ENCODE measurements around the gene KRTAP27-1.

KRTAP27-1 gene

DNA sequence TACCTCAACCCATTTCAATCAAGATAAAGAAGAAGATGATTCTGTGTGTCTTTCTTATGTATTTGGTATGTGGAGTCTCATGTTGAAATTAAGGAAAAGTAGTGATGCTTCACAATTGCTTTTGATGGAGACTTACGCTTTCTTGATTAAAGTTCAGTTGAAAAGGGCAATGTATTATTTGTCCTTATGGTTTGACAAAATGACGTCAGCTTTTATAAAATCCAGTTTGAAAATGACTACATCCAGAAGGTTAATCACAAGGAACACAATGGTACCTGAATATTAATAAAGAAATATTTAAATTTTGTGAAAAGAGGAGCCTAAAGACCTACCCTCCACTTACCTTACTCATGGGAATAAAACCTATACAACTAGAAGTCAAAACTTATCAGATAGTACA lies 21.8 kb downstream of the KRTAP27-1 start:
- no peak for DNase-seq (ENCODE audit: low read depth, low spot score)
- TF ChIP-seq CTCF (IDR thresholded peaks at IDR 0.05; ENCODE audit: insufficient read depth, low read length, missing control alignments): no peak
- ChIA-PET CTCF (no interaction called here), POLR2A (no interaction called here)
- no peak overlapping the region for H3K4me3 ChIP-seq (ENCODE audit: low read depth, low read length)

GRCh38 chr21:30306884-30307283 lies 30.6 kb downstream of the KRTAP27-1 start:
- no peak for TF ChIP-seq CTCF (IDR thresholded peaks at IDR 0.05; ENCODE audit: insufficient read depth, low read length, missing control alignments)
- POLR2A ChIA-PET: no interaction called here
- no peak for DNase-seq (ENCODE audit: low read depth, low spot score)
- no peak overlapping the region for H3K4me3 ChIP-seq (ENCODE audit: low read depth, low read length)
- CTCF ChIA-PET: no interaction called here

- no peak overlapping the region for H3K4me3 ChIP-seq (ENCODE audit: low read depth, low read length)
- ChIA-PET CTCF (no interaction called here), POLR2A (no interaction called here)
- TF ChIP-seq CTCF (IDR thresholded peaks at IDR 0.05; ENCODE audit: insufficient read depth, low read length, missing control alignments): no peak
- DNase-seq (ENCODE audit: low read depth, low spot score): no peak
Observed at GRCh38 chr21:30305136-30305535, 32.4 kb downstream of the KRTAP27-1 start.

GRCh38 chr21:30289215-30289614 lies 48.3 kb downstream of the KRTAP27-1 start, which contains the start of gene KRTAP25-1:
Gene KRTAP25-1, minus strand, starts transcription at chr21:30289514. Its CDS starts 24 bp downstream, at chr21:30289490.
- H3K4me3 ChIP-seq (ENCODE audit: low read depth, low read length): no peak within 1 kb of the TSS
- TF ChIP-seq CTCF (IDR thresholded peaks at IDR 0.05; ENCODE audit: insufficient read depth, low read length, missing control alignments): no peak
- ChIA-PET CTCF (no interaction called here), POLR2A (no interaction called here)
- no peak for DNase-seq (ENCODE audit: low read depth, low spot score)
